Large intestine (tissue), 3 donors: ENCODE data around the gene MS4A10. TPM values are rescaled to one million over a fixed set of nuclear protein-coding genes. Genes with fewer than 3 reads are reported as not detected.
"Not testable (repeated sequence)": the region's sequence is repeated elsewhere in the genome, so short reads cannot be mapped to it uniquely, and the experiment has no call there.

Experiments used
- DNase-seq, 2 donors: peaks; one replicate each; pipeline versions ENCODE4 v3.0.0 to v3.0.0-alpha.2; 2013
- H3K27ac ChIP-seq: one replicate; pipeline ENCODE4 v1.5.1; 2013; ENCODE audit warnings: low read length
- H3K27me3 ChIP-seq: 2 replicates; pipeline ENCODE4 v1.6.1; 2013; ENCODE audit warnings: low read length; ENCODE audit not compliant: control insufficient read depth, insufficient read depth
- H3K36me3 ChIP-seq: 2 replicates; pipeline ENCODE4 v1.6.1; 2013; ENCODE audit warnings: low read length; ENCODE audit not compliant: control insufficient read depth, insufficient read depth
- H3K4me1 ChIP-seq: one replicate; pipeline ENCODE4 v1.6.1; 2013; ENCODE audit warnings: low read length; ENCODE audit not compliant: control insufficient read depth, insufficient read depth
- H3K4me3 ChIP-seq: one replicate; pipeline ENCODE4 v1.5.1; 2013; ENCODE audit warnings: low read length
- H3K9me3 ChIP-seq: one replicate; pipeline ENCODE4 v1.6.1; 2013; ENCODE audit warnings: mild to moderate bottlenecking, low read depth, low read length, moderate library complexity; ENCODE audit not compliant: control insufficient read depth
- WGBS: methylation state at CpG from one replicate; pipeline ENCODE4 v1.1.5; 2013; ENCODE audit warnings: low lambda C conversion rate; ENCODE audit not compliant: insufficient coverage; 5-methylcytosine and 5-hydroxymethylcytosine counted together
- polyA plus RNA-seq: library from polyadenylated mRNA; unstranded; fragments of 120-200 nt; gene quantifications from one replicate; pipeline ENCODE4 v1.2.1, GENCODE V29; 2013

Gene MS4A10
- polyA plus RNA-seq, 1 donor: 0.48 TPM

DNA sequence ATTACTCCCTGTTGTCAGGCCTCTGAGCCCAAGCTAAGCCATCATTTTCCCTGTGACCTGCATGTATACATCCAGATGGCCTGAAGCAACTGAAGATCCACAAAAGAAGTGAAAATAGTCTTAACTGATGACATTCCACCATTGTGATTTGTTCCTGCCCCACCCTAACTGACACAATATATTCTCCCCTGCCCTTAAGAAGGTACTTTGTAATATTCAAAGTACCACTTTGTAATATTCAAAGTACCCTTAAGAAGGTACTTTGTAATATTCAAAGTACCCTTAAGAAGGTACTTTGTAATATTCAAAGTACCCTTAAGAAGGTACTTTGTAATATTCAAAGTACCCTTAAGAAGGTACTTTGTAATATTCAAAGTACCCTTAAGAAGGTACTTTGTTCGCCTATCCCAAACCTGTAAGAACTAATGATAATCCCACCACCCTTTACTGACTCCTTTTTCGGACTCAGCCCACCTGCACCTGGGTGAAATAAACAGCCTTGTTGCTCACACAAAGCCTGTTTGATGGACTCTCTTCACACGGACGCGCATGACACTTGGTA lies 38.7 kb downstream of the MS4A10 start:
- H3K36me3 ChIP-seq, H3K4me3 ChIP-seq, H3K27me3 ChIP-seq, H3K9me3 ChIP-seq, DNase-seq, H3K4me1 ChIP-seq, H3K27ac ChIP-seq: not testable (repeated sequence)
- WGBS: 100% methylated on average over 1 of the region's 5 CpGs

DNA sequence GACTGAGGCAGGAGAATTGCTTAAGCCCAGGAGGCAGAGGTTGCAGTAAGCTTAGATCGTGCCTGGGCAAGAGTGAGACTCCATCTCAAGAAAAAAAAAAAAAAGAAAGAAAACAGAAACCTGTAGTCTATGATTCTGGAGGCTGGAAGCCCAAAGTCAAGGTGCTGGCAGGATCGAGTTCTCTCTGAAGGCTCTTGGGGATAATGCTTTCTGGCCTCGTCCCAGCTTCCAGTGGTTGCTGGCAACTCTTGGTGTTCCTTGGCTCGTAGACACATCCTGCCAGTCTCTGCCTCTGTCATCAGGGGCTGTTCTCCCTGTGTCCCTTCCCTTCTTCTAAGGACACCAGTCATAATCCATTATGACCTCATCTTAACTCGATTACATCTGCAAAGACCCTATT lies 40.0 kb downstream of the MS4A10 start:
- Histone ChIP-seq H3K9me3 (no peaks in the 10 kb centered on the region), H3K36me3 (no peaks in the 10 kb centered on the region), H3K27me3 (no peaks in the 10 kb centered on the region), H3K4me3 (no peak overlapping the region), H3K27ac (no peak overlapping the region), H3K4me1 (no peaks in the 10 kb centered on the region)
- WGBS: no CpG with 5 or more reads among the region's 5 CpGs
- DNase-seq: no peak

DNA sequence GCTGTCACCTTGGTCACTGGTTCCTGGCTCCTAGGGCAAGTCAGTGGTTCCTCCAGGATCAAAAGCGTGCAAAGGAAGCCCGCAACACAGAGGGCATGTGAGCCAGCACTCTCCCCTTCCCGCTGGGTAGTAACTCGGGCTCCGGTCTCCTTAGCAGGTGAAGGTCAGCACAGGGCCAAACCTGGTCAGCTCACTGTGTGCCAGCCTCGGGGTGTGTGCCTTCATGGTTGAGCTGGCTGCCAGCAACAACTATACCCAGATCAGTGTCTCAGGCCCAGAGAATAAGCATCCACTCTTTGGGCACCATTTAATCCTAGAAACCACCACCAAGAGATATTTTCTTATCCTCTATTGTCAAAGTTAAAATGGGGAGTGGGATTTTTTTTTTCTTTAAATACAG lies 40.7 kb downstream of the MS4A10 start:
- Histone ChIP-seq H3K27me3 (no peaks in the 10 kb centered on the region), H3K9me3 (no peaks in the 10 kb centered on the region), H3K4me1 (no peaks in the 10 kb centered on the region), H3K27ac (no peak overlapping the region), H3K36me3 (no peaks in the 10 kb centered on the region), H3K4me3 (no peak overlapping the region)
- no CpG with 5 or more reads among the region's 6 CpGs for WGBS
- DNase-seq: no peak

DNA sequence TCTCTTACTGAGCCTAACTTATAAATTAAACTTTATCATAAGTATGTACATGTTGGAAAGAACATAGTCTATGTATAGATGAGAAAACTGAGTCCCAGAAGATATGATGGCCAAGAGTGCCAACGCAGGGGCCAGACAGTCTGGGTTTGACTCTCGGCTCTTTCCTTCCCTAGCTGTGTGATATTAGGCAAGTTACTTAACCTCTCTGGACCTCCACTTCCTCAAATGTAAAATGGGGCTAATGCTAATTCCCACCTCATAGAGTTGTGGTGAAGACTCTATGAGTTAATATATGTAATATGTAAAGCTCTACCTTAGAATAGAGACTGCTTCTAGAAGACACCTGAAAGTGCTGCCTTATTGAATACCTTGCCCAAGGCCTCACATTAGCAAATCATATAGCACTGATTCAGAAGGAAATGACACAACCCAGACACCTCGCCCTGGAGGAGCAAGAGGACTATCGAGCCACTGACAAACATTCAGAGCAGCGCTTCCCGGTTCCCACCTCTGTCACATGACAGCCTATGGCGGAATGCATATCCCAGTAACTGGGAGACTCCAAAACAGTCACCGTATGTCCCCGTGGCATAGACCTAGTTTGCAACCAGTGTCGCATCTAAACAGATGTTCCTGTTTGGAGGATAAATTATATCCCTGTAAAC lies 45.5 kb downstream of the MS4A10 start:
- no peaks in the 10 kb centered on the region for H3K9me3 ChIP-seq
- WGBS: no CpG with 5 or more reads among the region's 10 CpGs
- H3K4me1 ChIP-seq: no peaks in the 10 kb centered on the region
- no peaks in the 10 kb centered on the region for H3K36me3 ChIP-seq
- no peaks in the 10 kb centered on the region for H3K27me3 ChIP-seq
- no peak overlapping the region for H3K4me3 ChIP-seq
- H3K27ac ChIP-seq: no peak overlapping the region
- no peak for DNase-seq

DNA sequence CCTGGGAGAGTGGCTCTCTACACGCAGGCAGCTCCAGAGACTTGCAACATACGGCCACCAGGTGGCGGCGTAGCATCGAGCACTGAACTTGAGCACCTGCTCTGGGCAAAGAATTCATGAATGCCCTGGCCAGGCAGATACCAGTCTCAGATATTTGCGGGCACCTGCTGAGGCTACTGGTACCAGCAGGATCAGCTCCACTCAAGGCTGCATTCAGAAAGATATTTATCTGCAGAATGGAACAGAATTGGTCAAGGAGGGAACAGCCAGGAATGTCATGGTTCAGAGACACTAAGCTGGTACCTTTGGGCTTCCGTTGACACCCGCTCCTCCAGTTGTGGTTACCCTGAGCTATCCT lies 46.0 kb downstream of the MS4A10 start:
- no peak overlapping the region for H3K4me3 ChIP-seq
- no peaks in the 10 kb centered on the region for H3K27me3 ChIP-seq
- DNase-seq: peak; percentile 57 to 77
- H3K27ac ChIP-seq: no peak overlapping the region
- no peaks in the 10 kb centered on the region for H3K9me3 ChIP-seq
- no peaks in the 10 kb centered on the region for H3K4me1 ChIP-seq
- H3K36me3 ChIP-seq: no peaks in the 10 kb centered on the region
- WGBS: no CpG with 5 or more reads among the region's 8 CpGs

DNA sequence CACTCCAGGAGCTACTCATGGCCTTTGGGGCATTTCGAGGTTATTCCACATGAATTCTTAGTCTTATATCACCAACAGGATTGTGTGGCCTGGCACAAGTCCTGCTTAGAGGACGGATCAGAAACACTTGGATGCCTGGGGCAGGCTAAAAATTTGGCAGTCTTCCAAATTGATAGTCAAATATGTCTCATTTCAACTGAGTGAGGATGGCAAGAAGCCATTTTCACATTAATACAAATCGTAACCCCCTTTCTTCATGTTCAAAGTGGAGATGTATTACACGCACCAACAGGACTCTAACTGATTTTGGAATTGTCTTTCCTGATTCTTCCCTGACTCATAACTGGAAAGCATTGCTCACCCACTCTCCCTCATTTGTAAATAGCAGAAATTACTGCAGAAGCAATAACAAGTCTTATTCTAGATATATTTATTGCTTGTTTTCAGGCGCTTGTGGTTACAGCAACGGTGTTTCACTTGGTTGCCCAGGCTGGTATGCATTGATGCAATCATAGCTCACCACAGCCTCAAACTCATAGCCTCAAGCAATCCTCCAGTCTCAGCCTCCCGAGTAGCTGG lies 46.5 kb downstream of the MS4A10 start:
- Histone ChIP-seq H3K36me3 (no peaks in the 10 kb centered on the region), H3K4me1 (no peaks in the 10 kb centered on the region), H3K4me3 (no peak overlapping the region), H3K27me3 (no peaks in the 10 kb centered on the region), H3K27ac (no peak overlapping the region), H3K9me3 (no peaks in the 10 kb centered on the region)
- no peak for DNase-seq
- WGBS: 87% methylated on average over 4 of the region's 7 CpGs

DNA sequence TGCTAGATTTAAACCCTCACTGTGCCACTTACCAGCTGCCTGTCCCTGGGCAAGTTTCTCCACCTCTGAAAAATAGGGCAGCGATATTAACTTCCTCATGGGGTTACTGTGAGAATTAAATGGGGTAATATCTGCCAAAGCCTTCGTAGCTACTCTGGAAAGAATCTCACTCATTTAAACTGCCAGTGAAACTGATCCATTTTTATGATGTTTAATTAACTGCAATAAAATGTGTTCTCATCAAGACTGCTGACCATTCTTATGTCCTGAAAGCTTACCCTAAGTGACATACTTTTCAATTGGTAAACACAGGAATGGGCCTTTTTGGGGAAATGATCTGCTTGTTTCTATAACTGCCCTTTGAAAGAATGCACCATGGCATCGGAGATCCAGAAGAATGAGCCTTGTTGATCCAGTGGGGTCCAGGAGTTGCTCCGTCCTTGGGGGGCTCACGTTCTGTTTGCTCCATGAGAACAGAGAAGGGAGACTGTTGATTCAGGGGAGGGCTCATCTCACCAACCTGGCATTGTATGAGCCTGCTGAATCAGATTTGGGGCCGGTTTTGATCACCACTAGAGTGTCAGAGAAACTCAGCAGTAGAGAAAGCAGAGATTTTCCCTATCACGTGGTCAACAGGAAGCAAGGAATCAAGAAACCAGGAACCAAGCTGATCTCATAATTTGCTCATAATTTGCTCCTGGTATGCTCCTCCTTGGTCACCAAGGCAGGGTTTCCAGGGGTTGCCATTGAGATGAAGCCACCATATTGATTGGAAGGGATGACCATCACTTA lies 49.8 kb downstream of the MS4A10 start:
- 20% methylated on average over 1 of the region's 7 CpGs for whole genome bisulfite sequencing
- DNase-seq: no peak
- Histone ChIP-seq H3K27ac (no peak overlapping the region), H3K4me3 (no peak overlapping the region), H3K36me3 (no peaks in the 10 kb centered on the region), H3K27me3 (no peaks in the 10 kb centered on the region), H3K4me1 (no peaks in the 10 kb centered on the region), H3K9me3 (no peaks in the 10 kb centered on the region)

DNA sequence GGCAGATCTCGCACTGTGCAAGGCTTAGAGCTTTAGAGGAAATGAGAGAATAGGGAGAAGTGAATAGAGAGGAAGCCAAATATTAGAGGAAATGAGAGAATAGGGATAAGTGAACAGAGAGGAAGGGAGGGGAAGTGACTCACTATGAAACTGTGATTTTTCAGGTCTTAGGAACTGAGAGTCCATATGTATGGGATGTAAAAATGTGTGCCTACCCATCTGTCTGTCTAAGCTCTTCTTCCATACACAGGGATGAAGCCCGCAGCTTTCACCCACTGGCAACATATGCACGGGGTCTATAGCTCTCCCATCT lies 50.4 kb downstream of the MS4A10 start:
- Histone ChIP-seq H3K27me3 (no peaks in the 10 kb centered on the region), H3K4me1 (no peaks in the 10 kb centered on the region), H3K27ac (no peak overlapping the region), H3K36me3 (no peaks in the 10 kb centered on the region), H3K4me3 (no peak overlapping the region), H3K9me3 (no peaks in the 10 kb centered on the region)
- 100% methylated on average over 1 of the region's 3 CpGs for WGBS
- no peak for DNase-seq

DNA sequence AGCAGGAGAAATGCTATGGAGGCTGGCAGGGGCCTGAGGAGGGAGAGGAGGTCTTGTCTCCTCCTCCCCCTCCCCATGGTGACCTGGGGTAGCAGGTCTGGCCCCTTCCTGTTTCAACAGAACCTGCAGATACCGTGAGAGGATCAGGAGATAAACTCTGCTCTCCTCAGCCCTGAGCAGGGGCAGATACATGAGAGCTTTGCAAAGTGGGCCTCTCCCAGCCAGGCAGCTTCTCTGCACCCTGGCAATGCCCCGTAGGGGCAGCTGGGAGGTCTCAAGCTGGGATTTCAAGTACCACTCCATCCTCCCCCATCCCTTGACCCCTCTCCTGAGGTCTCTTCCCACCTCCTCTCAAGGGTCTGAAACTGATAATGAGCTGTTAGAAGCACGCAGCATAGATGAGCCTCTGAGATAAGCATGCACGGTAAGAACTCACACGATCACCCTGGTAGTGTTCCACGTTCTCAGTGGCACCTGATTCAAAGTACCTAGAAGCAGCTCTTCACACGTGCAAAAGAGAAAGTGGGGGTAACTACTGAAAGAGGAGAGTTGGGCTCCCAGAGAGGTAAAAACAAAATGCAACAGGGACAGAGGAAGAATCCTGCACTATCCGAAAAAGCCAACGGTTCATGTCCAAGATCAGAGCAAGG lies 51.9 kb downstream of the MS4A10 start:
- no peaks in the 10 kb centered on the region for H3K27me3 ChIP-seq
- WGBS: no CpG with 5 or more reads among the region's 9 CpGs
- no peaks in the 10 kb centered on the region for H3K9me3 ChIP-seq
- H3K36me3 ChIP-seq: no peaks in the 10 kb centered on the region
- H3K27ac ChIP-seq: no peak overlapping the region
- H3K4me3 ChIP-seq: no peak overlapping the region
- H3K4me1 ChIP-seq: peaks cover 7% of the 10 kb centered on the region
- no peak for DNase-seq

DNA sequence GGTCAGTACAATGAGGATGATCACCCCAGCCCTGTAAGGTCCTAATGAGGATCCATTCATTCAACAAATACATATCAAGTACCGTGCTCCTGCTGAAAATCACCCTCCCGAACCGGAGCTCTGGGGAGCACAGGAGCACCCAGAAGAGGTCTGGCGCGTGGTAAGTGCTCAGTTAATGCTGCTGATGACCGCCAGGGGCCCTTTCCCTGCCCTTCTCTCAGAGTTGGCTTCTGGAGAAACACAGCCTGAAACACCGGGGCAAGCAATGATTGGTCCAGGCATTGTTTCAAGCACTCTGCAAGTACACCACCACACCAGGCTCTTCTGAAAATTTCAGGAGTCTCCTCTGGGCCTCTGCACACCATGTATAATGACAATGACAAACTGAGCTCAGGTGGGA lies 53.0 kb downstream of the MS4A10 start:
- Histone ChIP-seq H3K9me3 (no peaks in the 10 kb centered on the region), H3K4me1 (peaks cover 8% of the 10 kb centered on the region), H3K27ac (no peak overlapping the region), H3K36me3 (no peaks in the 10 kb centered on the region), H3K27me3 (no peaks in the 10 kb centered on the region), H3K4me3 (no peak overlapping the region)
- no CpG with 5 or more reads among the region's 7 CpGs for WGBS
- DNase-seq: no peak
